Skeletal muscle satellite cell (primary cell): ENCODE results near the gene PGM1.

Experiments
- H3K27me3 ChIP-seq: 2 replicates; pipeline ENCODE4 v1.7.0; 2013; ENCODE audit warnings: low read length; ENCODE audit not compliant: control insufficient read depth, insufficient read depth
- H3K36me3 ChIP-seq: 2 replicates; pipeline ENCODE4 v1.7.0; 2013; ENCODE audit warnings: mild to moderate bottlenecking, control low read depth, low read length; ENCODE audit not compliant: insufficient read depth
- H3K4me1 ChIP-seq: 2 replicates; pipeline ENCODE4 v1.7.0; 2013; ENCODE audit warnings: low read length; ENCODE audit not compliant: control insufficient read depth, insufficient read depth
- H3K4me2 ChIP-seq: 2 replicates; pipeline ENCODE4 v1.7.0; 2013; ENCODE audit warnings: mild to moderate bottlenecking, low read length
- H3K4me3 ChIP-seq: 2 replicates; pipeline ENCODE4 v1.7.0; 2013; ENCODE audit warnings: low read length
- H3K9ac ChIP-seq: 2 replicates; pipeline ENCODE4 v1.7.0; 2013; ENCODE audit warnings: mild to moderate bottlenecking, low read depth, low read length, moderate library complexity
- H3K9me3 ChIP-seq: replicated peaks from 2 replicates; pipeline ENCODE4 v1.7.0; 2013; ENCODE audit warnings: mild to moderate bottlenecking, control low read depth, low read length

The PGM1 gene

GRCh38 chr1:63683759-63684158 is 90.5 kb downstream of the PGM1 start:
- Histone ChIP-seq H3K27me3 (no peaks in the 10 kb centered on the region), H3K9me3 (peaks cover 10% of the 10 kb centered on the region), H3K4me1 (no peaks in the 10 kb centered on the region), H3K4me3 (no peak overlapping the region), H3K9ac (no peak overlapping the region), H3K36me3 (no peaks in the 10 kb centered on the region), H3K4me2 (no peak overlapping the region)

GRCh38 chr1:63686696-63687095 is 93.5 kb downstream of the PGM1 start:
- Histone ChIP-seq H3K4me1 (peaks cover 2% of the 10 kb centered on the region), H3K4me3 (no peak overlapping the region), H3K9me3 (no peaks in the 10 kb centered on the region), H3K27me3 (no peaks in the 10 kb centered on the region), H3K4me2 (no peak overlapping the region), H3K36me3 (no peaks in the 10 kb centered on the region), H3K9ac (no peak overlapping the region)

GRCh38 chr1:63688302-63688890 is 95.2 kb downstream of the PGM1 start:
- H3K4me2 ChIP-seq, result no peak overlapping the region
- no peaks in the 10 kb centered on the region for H3K9me3 ChIP-seq
- peaks cover 4% of the 10 kb centered on the region for H3K4me1 ChIP-seq
- no peak overlapping the region for H3K9ac ChIP-seq
- H3K4me3 ChIP-seq, result no peak overlapping the region
- H3K27me3 ChIP-seq, result no peaks in the 10 kb centered on the region
- H3K36me3 ChIP-seq, result no peaks in the 10 kb centered on the region

- no peaks in the 10 kb centered on the region for H3K9me3 ChIP-seq
- no peak overlapping the region for H3K4me2 ChIP-seq
- peak overlapping the region; percentile 46 for H3K9ac ChIP-seq
- no peaks in the 10 kb centered on the region for H3K27me3 ChIP-seq
- H3K36me3 ChIP-seq, result no peaks in the 10 kb centered on the region
- H3K4me3 ChIP-seq, result no peak overlapping the region
- H3K4me1 ChIP-seq, result peaks cover 12% of the 10 kb centered on the region
Observed at GRCh38 chr1:63690966-63691700, 97.9 kb downstream of the PGM1 start.

- Histone ChIP-seq H3K4me3 (no peak overlapping the region), H3K27me3 (no peaks in the 10 kb centered on the region), H3K9ac (peak overlapping the region; percentile 46), H3K4me1 (peaks cover 12% of the 10 kb centered on the region), H3K9me3 (no peaks in the 10 kb centered on the region), H3K36me3 (no peaks in the 10 kb centered on the region), H3K4me2 (no peak overlapping the region)
Observed at GRCh38 chr1:63691701-63692425, 98.7 kb downstream of the PGM1 start.

GRCh38 chr1:63693944-63694571 is 100.8 kb downstream of the PGM1 start:
- Histone ChIP-seq H3K4me2 (no peak overlapping the region), H3K36me3 (no peaks in the 10 kb centered on the region)

GRCh38 chr1:63698001-63698838 is 105.0 kb downstream of the PGM1 start:
- Histone ChIP-seq H3K9ac (no peak overlapping the region), H3K4me1 (peaks cover 15% of the 10 kb centered on the region), H3K4me3 (no peak overlapping the region), H3K9me3 (no peaks in the 10 kb centered on the region), H3K27me3 (peaks cover 1% of the 10 kb centered on the region), H3K4me2 (no peak overlapping the region), H3K36me3 (no peaks in the 10 kb centered on the region)

More at GRCh38 chr1:63693944-63694571, 100.8 kb downstream of the PGM1 start:
- no peaks in the 10 kb centered on the region for H3K9me3 ChIP-seq
- no peak overlapping the region for H3K9ac ChIP-seq
- peaks cover 19% of the 10 kb centered on the region for H3K4me1 ChIP-seq
- H3K4me3 ChIP-seq, result no peak overlapping the region
- no peaks in the 10 kb centered on the region for H3K27me3 ChIP-seq

- Histone ChIP-seq H3K4me2 (no peak overlapping the region), H3K4me1 (peaks cover 11% of the 10 kb centered on the region), H3K27me3 (peaks cover 4% of the 10 kb centered on the region)
Observed at GRCh38 chr1:63701187-63701586, 108.0 kb downstream of the PGM1 start.

GRCh38 chr1:63703701-63704107 is 110.5 kb downstream of the PGM1 start:
- Histone ChIP-seq H3K9me3 (no peaks in the 10 kb centered on the region), H3K4me1 (peaks cover 3% of the 10 kb centered on the region), H3K36me3 (no peaks in the 10 kb centered on the region), H3K4me3 (no peak overlapping the region), H3K4me2 (no peak overlapping the region), H3K27me3 (peaks cover 13% of the 10 kb centered on the region), H3K9ac (no peak overlapping the region)

More at GRCh38 chr1:63701187-63701586, 108.0 kb downstream of the PGM1 start:
- no peaks in the 10 kb centered on the region for H3K9me3 ChIP-seq
- H3K9ac ChIP-seq, result no peak overlapping the region
- no peak overlapping the region for H3K4me3 ChIP-seq
- H3K36me3 ChIP-seq, result no peaks in the 10 kb centered on the region

- Histone ChIP-seq H3K4me3 (no peak overlapping the region), H3K9me3 (no peaks in the 10 kb centered on the region), H3K27me3 (peaks cover 13% of the 10 kb centered on the region), H3K36me3 (no peaks in the 10 kb centered on the region), H3K9ac (no peak overlapping the region), H3K4me1 (peaks cover 3% of the 10 kb centered on the region), H3K4me2 (no peak overlapping the region)
Observed at GRCh38 chr1:63704443-63704842, 111.2 kb downstream of the PGM1 start.

GRCh38 chr1:63705078-63705477 is 111.9 kb downstream of the PGM1 start:
- Histone ChIP-seq H3K4me1 (peaks cover 3% of the 10 kb centered on the region), H3K9me3 (no peaks in the 10 kb centered on the region), H3K9ac (no peak overlapping the region), H3K4me3 (no peak overlapping the region), H3K4me2 (no peak overlapping the region), H3K36me3 (no peaks in the 10 kb centered on the region), H3K27me3 (peaks cover 13% of the 10 kb centered on the region)
